ENCODE data around the gene CD7. TPM values are rescaled to one million over a fixed set of nuclear protein-coding genes. Genes with fewer than 3 reads are reported as not detected.

The CD7 gene
- total RNA-seq, 1 experiment from 2014 or later = 0.74 TPM

DNA sequence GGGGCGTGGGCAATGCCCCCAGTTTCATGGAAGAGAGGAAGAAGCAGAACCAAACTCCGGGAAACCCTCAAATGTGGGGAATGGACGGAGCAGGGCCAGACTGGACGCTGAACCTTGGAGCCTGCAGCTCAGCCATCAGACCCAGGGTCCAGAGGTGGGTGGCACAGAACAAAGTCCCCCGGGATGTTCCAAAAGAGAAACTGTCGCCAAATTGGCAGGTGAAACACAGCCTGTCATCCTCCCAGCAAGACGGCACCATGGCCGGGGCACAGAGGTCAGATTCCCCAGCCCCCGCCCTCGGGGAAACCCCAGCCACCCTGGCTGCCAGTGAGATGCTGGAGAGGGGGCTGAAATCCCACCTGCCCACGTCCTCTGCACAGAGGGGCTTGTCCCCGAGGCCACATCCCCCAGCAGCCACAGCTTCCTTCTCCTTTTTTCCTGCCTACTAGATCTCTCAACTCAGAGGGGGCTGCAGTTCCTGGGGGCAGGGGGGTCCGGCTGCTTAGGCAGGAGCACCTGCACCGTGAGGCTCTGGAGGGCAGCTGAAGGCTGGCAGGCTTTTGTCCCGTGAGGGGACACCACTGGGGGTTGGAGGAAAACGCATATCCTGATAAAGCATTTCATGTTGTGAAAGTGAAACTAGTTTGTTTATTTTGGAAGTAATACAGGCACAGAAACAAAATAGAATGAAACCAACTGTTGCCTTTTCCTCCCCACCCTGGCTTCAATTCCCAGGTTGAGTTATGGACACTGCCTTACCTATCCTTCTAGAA is 17.4 kb upstream of the CD7 start (continued):
- no peak for TF ChIP-seq IRF2 (CRISPR knock-in tag; IDR thresholded peaks at IDR 0.05; ENCODE audit: borderline replicate concordance, low read depth)
- no peak for TF ChIP-seq ELF4 (CRISPR knock-in tag; IDR thresholded peaks at IDR 0.05; ENCODE audit: low read depth)
- TF ChIP-seq, protein P1, sequence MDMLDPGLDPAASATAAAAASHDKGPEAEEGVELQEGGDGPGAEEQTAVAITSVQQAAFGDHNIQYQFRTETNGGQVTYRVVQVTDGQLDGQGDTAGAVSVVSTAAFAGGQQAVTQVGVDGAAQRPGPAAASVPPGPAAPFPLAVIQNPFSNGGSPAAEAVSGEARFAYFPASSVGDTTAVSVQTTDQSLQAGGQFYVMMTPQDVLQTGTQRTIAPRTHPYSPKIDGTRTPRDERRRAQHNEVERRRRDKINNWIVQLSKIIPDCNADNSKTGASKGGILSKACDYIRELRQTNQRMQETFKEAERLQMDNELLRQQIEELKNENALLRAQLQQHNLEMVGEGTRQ (CRISPR knock-in tag; IDR thresholded peaks at IDR 0.05) = no peak

DNA sequence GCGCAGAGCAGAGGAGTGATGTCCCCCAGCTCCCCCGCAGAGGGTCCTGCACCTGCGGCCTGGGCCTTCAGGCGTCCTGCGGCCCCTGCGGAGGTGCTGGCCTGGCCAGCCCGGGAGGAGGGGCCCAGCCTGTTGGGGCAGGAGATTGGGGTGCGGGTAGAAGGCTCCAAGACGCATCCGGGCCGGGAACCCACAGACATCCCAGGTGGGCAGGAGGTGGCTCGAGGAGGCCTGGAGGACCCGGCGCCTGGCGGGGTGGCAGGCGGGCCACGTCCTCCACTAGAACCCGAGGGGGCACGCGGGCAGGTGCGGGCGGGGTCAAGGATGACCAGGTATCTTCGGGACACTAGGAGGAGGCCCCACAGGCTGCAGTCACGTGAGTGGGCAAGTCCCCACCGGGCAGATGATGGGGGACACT is 16.8 kb upstream of the CD7 start:
- Mint-ChIP-seq H3K27ac (no peak overlapping the region), H3K27me3 (ENCODE audit: low read depth) (peaks cover 87% of the 10 kb centered on the region), H3K4me3 (no peak overlapping the region; the same call in 1 of the 2 replicates), H3K4me1 (peaks cover 21% of the 10 kb centered on the region), H3K9me3 (no peaks in the 10 kb centered on the region), H3K36me3 (no peaks in the 10 kb centered on the region)
- no peak for TF ChIP-seq ZNF263 (CRISPR knock-in tag; IDR thresholded peaks at IDR 0.05; ENCODE audit: low read depth)
- no peak for TF ChIP-seq PRRX2 (CRISPR knock-in tag; IDR thresholded peaks at IDR 0.05)
- TF ChIP-seq, protein P2, sequence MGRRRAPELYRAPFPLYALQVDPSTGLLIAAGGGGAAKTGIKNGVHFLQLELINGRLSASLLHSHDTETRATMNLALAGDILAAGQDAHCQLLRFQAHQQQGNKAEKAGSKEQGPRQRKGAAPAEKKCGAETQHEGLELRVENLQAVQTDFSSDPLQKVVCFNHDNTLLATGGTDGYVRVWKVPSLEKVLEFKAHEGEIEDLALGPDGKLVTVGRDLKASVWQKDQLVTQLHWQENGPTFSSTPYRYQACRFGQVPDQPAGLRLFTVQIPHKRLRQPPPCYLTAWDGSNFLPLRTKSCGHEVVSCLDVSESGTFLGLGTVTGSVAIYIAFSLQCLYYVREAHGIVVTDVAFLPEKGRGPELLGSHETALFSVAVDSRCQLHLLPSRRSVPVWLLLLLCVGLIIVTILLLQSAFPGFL (CRISPR knock-in tag; IDR thresholded peaks at IDR 0.05; ENCODE audit: borderline replicate concordance) = no peak
- no peak for TF ChIP-seq TCF7 (CRISPR knock-in tag; IDR thresholded peaks at IDR 0.05; ENCODE audit: low read depth)
- TF ChIP-seq, protein P3, sequence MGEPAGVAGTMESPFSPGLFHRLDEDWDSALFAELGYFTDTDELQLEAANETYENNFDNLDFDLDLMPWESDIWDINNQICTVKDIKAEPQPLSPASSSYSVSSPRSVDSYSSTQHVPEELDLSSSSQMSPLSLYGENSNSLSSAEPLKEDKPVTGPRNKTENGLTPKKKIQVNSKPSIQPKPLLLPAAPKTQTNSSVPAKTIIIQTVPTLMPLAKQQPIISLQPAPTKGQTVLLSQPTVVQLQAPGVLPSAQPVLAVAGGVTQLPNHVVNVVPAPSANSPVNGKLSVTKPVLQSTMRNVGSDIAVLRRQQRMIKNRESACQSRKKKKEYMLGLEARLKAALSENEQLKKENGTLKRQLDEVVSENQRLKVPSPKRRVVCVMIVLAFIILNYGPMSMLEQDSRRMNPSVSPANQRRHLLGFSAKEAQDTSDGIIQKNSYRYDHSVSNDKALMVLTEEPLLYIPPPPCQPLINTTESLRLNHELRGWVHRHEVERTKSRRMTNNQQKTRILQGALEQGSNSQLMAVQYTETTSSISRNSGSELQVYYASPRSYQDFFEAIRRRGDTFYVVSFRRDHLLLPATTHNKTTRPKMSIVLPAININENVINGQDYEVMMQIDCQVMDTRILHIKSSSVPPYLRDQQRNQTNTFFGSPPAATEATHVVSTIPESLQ (CRISPR knock-in tag; IDR thresholded peaks at IDR 0.05) = no peak
- ChIA-PET CTCF (interaction anchor here (1.3 to 2.0 kb wide), 4 partner anchors 18 to 98 kb away, joined by 5 to 15 read pairs (median 6); no protein-coding TSS in a partner anchor), POLR2A (interaction anchor here (0.6 kb wide), 1 partner anchor 74 kb away, joined by 12 read pairs; no protein-coding TSS in a partner anchor)
- DNase-seq (ENCODE audit: low spot score) = no peak
- no peak for ATAC-seq

DNA sequence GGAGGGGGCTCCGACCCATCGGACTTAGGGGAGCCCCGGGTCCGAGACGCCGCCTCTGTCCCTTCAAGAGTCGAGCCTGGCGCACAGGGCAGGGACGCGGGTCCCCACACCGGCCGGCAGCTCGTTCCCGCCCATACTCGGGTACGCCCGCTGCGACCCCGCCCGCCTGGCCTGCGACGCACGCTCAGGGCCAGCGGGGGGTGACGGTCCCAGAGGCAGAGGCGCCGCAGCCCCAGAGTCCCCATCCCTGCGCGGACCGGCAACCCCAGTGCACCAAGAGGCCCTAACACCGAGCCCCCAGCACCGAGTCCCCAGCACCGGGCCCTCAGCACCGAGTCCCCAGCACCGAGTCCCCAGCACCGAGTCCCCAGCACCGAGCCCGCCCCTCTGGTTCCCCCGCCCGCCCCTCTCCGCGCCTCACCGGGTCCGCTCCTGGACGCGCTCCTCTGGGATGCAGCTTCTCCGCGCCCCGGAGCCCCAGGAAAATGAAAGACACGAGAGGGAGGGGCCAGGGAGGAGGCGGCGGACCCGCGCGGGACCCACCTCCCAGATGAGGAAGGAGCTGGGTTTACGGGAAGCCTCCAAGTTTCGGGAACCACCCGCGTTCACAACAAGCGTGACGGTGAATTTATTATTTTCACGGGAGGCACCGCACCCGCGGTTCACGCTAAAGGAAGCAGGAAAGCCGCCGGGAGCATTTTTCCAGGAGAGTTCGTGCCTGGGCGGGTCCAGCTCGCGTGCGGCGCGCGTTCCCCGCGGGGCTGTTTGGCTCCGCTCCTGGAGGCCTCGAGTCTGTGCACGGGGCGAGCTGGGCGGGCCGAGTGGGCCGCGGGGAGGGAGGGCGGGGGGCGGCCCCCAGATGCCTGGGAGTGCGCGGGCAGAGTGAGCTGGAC is 16.1 kb upstream of the CD7 start, which contains the start of gene SECTM1:
TSS of gene SECTM1 (minus strand) at position 488 of the 893 bp plus-strand sequence. CDS start 6,526 bp downstream, outside the sequence.
- H3K27me3 Mint-ChIP-seq (ENCODE audit: low read depth) = peaks cover 80% of the 10 kb centered on the region
- no peaks in the 10 kb centered on the region for H3K36me3 Mint-ChIP-seq
- TF ChIP-seq, protein P4, sequence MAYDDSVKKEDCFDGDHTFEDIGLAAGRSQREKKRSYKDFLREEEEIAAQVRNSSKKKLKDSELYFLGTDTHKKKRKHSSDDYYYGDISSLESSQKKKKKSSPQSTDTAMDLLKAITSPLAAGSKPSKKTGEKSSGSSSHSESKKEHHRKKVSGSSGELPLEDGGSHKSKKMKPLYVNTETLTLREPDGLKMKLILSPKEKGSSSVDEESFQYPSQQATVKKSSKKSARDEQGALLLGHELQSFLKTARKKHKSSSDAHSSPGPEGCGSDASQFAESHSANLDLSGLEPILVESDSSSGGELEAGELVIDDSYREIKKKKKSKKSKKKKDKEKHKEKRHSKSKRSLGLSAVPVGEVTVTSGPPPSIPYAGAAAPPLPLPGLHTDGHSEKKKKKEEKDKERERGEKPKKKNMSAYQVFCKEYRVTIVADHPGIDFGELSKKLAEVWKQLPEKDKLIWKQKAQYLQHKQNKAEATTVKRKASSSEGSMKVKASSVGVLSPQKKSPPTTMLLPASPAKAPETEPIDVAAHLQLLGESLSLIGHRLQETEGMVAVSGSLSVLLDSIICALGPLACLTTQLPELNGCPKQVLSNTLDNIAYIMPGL (CRISPR knock-in tag; IDR thresholded peaks at IDR 0.05) = no peak
- TF ChIP-seq GTF2I (CRISPR knock-in tag; conservative IDR thresholded peaks at IDR 0.05) (no peak), SP1 (CRISPR knock-in tag; conservative IDR thresholded peaks at IDR 0.05) (0 out of 2 replicates have a peak, but pooled peaks have one; percentile 16), MXD4 (CRISPR knock-in tag; IDR thresholded peaks at IDR 0.05; ENCODE audit: borderline replicate concordance) (no peak), ZNF232 (CRISPR knock-in tag; IDR thresholded peaks at IDR 0.05) (no peak)
- TF ChIP-seq, protein P5, sequence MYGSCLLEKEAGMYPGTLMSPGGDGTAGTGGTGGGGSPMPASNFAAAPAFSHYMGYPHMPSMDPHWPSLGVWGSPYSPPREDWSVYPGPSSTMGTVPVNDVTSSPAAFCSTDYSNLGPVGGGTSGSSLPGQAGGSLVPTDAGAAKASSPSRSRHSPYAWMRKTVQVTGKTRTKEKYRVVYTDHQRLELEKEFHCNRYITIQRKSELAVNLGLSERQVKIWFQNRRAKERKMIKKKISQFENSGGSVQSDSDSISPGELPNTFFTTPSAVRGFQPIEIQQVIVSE (CRISPR knock-in tag; IDR thresholded peaks at IDR 0.05; ENCODE audit: borderline replicate concordance) = no peak
- TF ChIP-seq, protein P6, sequence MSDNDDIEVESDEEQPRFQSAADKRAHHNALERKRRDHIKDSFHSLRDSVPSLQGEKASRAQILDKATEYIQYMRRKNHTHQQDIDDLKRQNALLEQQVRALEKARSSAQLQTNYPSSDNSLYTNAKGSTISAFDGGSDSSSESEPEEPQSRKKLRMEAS (CRISPR knock-in tag; IDR thresholded peaks at IDR 0.05) = 0 out of 2 replicates have a peak, but pooled peaks have one; percentile 38
- TF ChIP-seq, protein P7, sequence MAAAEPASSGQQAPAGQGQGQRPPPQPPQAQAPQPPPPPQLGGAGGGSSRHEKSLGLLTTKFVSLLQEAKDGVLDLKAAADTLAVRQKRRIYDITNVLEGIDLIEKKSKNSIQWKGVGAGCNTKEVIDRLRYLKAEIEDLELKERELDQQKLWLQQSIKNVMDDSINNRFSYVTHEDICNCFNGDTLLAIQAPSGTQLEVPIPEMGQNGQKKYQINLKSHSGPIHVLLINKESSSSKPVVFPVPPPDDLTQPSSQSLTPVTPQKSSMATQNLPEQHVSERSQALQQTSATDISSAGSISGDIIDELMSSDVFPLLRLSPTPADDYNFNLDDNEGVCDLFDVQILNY (CRISPR knock-in tag; IDR thresholded peaks at IDR 0.05) = peak; percentile 35; the same call in 1 of the 2 replicates
- H3K27ac Mint-ChIP-seq = no peak within 1 kb of the TSS
- ChIA-PET CTCF (interaction anchor here (0.7 to 2.0 kb wide), 9 partner anchors 12 to 727 kb away, joined by 3 to 15 read pairs (median 4); no protein-coding TSS in a partner anchor), POLR2A (interaction anchor here (0.6 kb wide), 1 partner anchor 60 kb away, joined by 8 read pairs; no protein-coding TSS in a partner anchor)
- peak; percentile 47 for ATAC-seq
- no peaks in the 10 kb centered on the region for H3K9me3 Mint-ChIP-seq
- peak; percentile 50 for DNase-seq (ENCODE audit: low spot score)
- H3K4me3 Mint-ChIP-seq = peak within 1 kb of the TSS; percentile 61
- peaks cover 19% of the 10 kb centered on the region for H3K4me1 Mint-ChIP-seq

Measured in WTC11 (cell line).